ENCODE data around the gene ABCC2.

The ABCC2 gene

GRCh38 chr10:99770408-99771045, 11.9 kb upstream of the ABCC2 start:
- DNase-seq (ENCODE audit: low read depth, low spot score), result no peak

DNA sequence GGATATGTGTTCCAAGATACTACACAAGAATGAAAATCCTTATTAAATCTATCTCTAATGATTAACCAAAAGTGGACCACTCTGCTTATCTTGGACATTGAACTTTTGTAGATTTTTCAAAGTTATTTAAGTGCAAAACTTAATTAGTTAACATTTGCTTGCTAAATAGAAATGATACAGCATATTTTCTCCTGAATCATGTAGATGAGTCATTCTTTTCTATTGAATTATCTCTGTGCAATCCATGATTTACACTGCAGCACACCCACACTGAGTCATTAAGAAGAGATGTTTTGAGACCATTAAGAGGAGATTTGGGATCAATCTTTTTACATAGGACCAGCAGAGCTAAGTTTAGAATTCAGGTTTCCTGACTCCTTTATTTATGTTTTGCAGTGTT, 6.6 kb upstream of the ABCC2 start:
- DNase-seq (ENCODE audit: low read depth, low spot score), result no peak

DNA sequence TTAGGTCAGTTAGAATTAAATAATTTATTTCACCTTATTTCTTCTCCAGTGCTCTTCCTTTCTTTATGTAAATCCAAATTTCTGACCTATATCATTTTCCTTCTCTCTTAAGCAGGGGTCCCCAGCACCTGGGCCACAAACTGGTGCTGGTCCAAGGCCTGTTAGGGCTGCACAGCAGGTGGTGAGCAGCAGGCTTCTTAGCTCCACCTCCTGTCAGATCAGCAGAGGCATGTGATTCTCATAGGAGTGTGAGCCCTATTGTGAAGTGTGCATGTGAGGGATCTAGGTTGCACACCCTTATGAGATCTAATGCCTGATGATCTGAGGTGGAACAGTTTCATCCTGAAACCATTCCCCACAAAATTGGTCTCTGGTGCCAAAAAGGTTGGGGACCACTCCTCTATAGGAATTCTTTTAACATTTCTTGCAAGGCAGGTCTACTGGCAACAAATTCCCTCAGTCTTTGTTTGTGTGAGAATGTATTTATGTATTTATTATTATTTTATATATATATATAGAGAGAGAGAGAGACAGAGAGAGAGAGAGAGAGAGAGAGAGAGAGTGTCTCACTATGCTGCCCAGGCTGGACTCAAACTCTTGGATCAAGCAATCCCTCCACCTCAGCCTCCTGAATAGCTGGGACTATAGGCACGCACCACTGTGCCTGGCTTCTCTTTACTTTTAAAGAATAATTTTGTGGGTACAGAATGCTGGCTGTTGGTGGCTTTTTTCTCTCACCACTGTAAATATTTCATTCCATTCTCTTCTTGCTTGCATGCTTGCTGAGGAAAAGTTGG, 4.3 kb upstream of the ABCC2 start:
- DNase-seq (ENCODE audit: low read depth, low spot score), result no peak

DNA sequence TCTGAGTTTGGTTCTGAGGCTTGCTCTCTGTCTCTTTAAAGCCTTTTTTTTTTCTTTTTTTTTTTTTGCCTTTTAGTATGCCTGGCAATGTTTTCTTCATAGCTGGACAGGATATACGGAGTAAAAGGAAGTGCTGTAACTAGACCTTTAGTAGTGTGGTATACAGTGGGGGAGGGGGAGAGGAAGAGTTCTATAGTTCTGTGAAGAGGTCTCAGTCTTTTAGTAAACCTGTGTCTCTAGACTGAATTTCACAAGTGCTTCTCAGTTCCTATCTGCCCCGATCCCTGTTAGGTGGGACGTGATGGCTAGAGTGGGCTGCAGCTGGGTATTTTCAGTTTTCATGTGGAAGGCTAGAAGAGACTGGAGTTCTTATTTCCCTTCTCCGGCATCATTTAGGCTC, 3.1 kb upstream of the ABCC2 start:
- DNase-seq (ENCODE audit: low read depth, low spot score), result no peak

GRCh38 chr10:99781734-99782429, 558 bp upstream of the ABCC2 start:
- DNase-seq (ENCODE audit: low read depth, low spot score), result no peak

- DNase-seq (ENCODE audit: low read depth, low spot score), result no peak
Measured at GRCh38 chr10:99784016-99784726, 1.7 kb downstream of the ABCC2 start.

- no peak for DNase-seq (ENCODE audit: low read depth, low spot score)
Measured at GRCh38 chr10:99784727-99785441, 2.4 kb downstream of the ABCC2 start.

DNA sequence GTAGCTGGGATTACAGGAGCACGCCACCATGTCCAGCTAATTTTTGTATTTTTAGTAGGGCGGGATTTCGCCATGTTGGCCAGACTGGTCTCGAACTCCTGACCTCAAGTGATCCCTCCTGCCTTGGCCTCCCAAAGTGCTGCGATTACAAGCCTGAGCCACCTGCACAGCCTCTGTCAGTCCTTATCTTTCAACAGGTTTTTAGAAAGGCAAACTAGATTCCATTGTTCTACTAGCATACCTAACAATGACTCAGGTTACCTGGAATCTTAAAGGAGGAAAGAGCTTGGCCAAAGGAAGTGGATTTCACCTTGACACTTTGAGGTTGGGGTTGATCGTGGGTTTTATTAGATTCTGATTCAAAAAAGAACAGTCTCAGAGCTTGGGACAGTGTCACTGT, 3.2 kb downstream of the ABCC2 start:
- peak; percentile 23 for DNase-seq (ENCODE audit: low read depth, low spot score)

GRCh38 chr10:99787311-99787710, 4.9 kb downstream of the ABCC2 start:
- no peak for DNase-seq (ENCODE audit: low read depth, low spot score)

DNA sequence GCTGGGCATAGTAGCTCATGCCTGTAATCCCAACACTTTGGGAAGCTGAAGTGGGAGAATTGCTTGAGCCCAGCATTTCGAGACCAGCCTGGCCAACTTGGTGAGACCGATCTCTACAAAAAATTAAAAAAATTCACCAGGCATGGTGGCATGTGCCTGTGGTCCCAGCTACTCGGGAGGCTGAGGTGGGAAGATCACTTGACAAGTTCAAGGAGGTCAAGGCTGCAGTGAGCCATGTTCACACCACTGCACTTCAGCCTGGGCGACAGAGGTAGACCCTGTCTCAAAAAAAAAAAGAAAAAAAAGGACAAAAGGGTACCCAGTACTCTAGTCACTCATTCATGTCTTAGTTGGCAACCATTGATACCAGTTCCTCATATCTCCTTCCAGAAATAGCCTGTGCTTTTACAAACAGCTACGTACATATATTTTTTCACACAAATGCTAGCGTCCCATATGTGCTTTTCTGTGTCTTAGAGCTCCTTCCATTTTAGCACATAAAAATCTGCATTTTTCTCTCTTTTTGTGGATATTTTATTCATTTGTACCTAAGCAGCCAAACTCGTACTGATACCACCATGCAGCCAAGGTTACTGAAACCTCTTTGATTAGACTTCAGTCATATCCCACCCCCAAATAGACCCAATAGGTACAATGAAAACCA, 5.5 kb downstream of the ABCC2 start:
- no peak for DNase-seq (ENCODE audit: low read depth, low spot score)

- no peak for DNase-seq (ENCODE audit: low read depth, low spot score)
Measured at GRCh38 chr10:99788598-99789256, 6.3 kb downstream of the ABCC2 start.

GRCh38 chr10:99791831-99792230, 9.4 kb downstream of the ABCC2 start:
- no peak for DNase-seq (ENCODE audit: low read depth, low spot score)

- DNase-seq (ENCODE audit: low read depth, low spot score), result no peak
Measured at GRCh38 chr10:99793819-99794218, 11.4 kb downstream of the ABCC2 start.

- no peak for DNase-seq (ENCODE audit: low read depth, low spot score)
Measured at GRCh38 chr10:99796928-99797327, 14.5 kb downstream of the ABCC2 start.

DNA sequence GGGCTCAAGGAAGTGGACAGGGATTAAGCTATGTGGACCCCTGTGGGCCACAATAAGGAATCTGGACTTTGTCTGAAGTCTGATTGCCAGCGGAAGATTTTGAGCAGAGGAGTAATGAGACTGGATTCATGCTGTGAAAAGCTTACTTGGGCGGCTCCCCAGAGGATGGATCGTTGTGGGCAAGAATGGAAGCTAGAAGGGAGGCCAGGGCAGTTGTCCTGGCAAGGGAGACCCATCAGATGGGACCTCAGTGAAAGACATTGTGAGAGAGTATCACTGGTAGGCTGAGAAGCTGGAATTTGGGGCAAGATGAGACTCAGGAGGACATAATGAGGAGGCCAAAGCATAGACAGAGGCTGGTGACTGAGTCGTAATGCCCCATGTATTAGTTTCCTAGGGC, 15.6 kb downstream of the ABCC2 start:
- DNase-seq (ENCODE audit: low read depth, low spot score), result no peak

DNA sequence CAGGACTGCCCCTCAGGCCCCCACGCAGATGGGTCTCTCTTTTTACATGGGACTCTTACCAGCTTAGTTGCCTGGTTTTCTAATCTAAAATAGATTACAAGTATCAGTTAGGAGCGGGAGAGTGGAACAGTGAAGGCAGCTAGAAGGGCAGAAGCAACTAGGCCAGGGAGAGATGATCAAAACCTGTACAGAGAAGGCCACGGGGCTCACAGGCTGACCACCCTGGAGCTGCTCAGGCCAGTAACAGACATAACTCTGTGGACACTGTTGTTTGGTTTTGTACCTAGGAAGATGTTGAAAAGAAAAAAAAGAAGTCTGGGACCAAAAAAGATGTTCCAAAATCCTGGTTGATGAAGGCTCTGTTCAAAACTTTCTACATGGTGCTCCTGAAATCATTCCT, 16.5 kb downstream of the ABCC2 start:
- no peak for DNase-seq (ENCODE audit: low read depth, low spot score)

GRCh38 chr10:99799613-99800012, 17.2 kb downstream of the ABCC2 start:
- DNase-seq (ENCODE audit: low read depth, low spot score), result no peak

- DNase-seq (ENCODE audit: low read depth, low spot score), result no peak
Measured at GRCh38 chr10:99804471-99804870, 22.0 kb downstream of the ABCC2 start.

GRCh38 chr10:99805190-99805589, 22.8 kb downstream of the ABCC2 start:
- DNase-seq (ENCODE audit: low read depth, low spot score), result no peak

GRCh38 chr10:99806091-99806490, 23.7 kb downstream of the ABCC2 start:
- DNase-seq (ENCODE audit: low read depth, low spot score), result no peak
